ENCODE results near the gene IDH3B. TPM values are rescaled to one million over a fixed set of nuclear protein-coding genes. Genes with fewer than 3 reads are reported as not detected.

IDH3B gene
- total and polyA plus RNA-seq, 2 of the 13 experiments (the other 11 are each of a cell fraction or from before 2014, with no cell fraction given): 215 to 254 TPM

GRCh38 chr20:2652724-2653555, 11.1 kb downstream of the IDH3B start (continued):
- TF ChIP-seq BCL3 (CRISPR knock-in tag; IDR thresholded peaks at IDR 0.05): peak; percentile 95; the same call in 1 of the 2 replicates
- no peak for TF ChIP-seq HCFC1 (IDR thresholded peaks at IDR 0.05; ENCODE audit: low read depth, low read length)
- no peak for TF ChIP-seq RORA (CRISPR knock-in tag; IDR thresholded peaks at IDR 0.05)
- peak; percentile 85; the same call in 1 of the 2 replicates for TF ChIP-seq ZNF567 (CRISPR knock-in tag; IDR thresholded peaks at IDR 0.05; ENCODE audit: borderline replicate concordance)
- 0 out of 2 replicates have a peak, but pooled peaks have one; percentile 20 for TF ChIP-seq FOSL2 (CRISPR knock-in tag; IDR thresholded peaks at IDR 0.05)
- no peak; the same call in 1 of the 2 replicates for TF ChIP-seq RFX5 (IDR thresholded peaks at IDR 0.05; ENCODE audit: low read depth, low read length)
- TF ChIP-seq FOXP4 (CRISPR knock-in tag; IDR thresholded peaks at IDR 0.05): no peak; the same call in 1 of the 2 replicates
- peak; percentile 99 for TF ChIP-seq ZNF704 (CRISPR knock-in tag; IDR thresholded peaks at IDR 0.05; ENCODE audit: borderline replicate concordance)
- TF ChIP-seq ZNF589 (CRISPR knock-in tag; conservative IDR thresholded peaks at IDR 0.05): 0 out of 2 replicates have a peak, but pooled peaks have one; percentile 42
- no peak for TF ChIP-seq ZNF720 (CRISPR knock-in tag; IDR thresholded peaks at IDR 0.05)
- no peak for TF ChIP-seq NONO (IDR thresholded peaks at IDR 0.05)
- peak; percentile 80 for TF ChIP-seq NONO (CRISPR knock-in tag; conservative IDR thresholded peaks at IDR 0.05)
- TF ChIP-seq CBFB (CRISPR knock-in tag; IDR thresholded peaks at IDR 0.05): 0 out of 2 replicates have a peak, but pooled peaks have one; percentile 19
- TF ChIP-seq ATRX (CRISPR knock-in tag; IDR thresholded peaks at IDR 0.05; ENCODE audit: borderline replicate concordance): no peak
- no peak for TF ChIP-seq JARID2 (CRISPR knock-in tag; IDR thresholded peaks at IDR 0.05; ENCODE audit: insufficient replicate concordance)
- TF ChIP-seq ZNF607 (CRISPR knock-in tag; IDR thresholded peaks at IDR 0.05; ENCODE audit: borderline replicate concordance): peak; percentile 83
- TF ChIP-seq ARID5B (CRISPR knock-in tag; IDR thresholded peaks at IDR 0.05): no peak
- peak; percentile 56; the same call in 1 of the 2 replicates for TF ChIP-seq POGZ (CRISPR knock-in tag; IDR thresholded peaks at IDR 0.05)
- TF ChIP-seq MXI1 (IDR thresholded peaks at IDR 0.05; ENCODE audit: borderline replicate concordance, low read depth, low read length): peak; percentile 85
- peak; percentile 54 for TF ChIP-seq ZBTB20 (CRISPR knock-in tag; IDR thresholded peaks at IDR 0.05; ENCODE audit: borderline replicate concordance, low read depth)
- no peak for TF ChIP-seq MIER2 (CRISPR knock-in tag; IDR thresholded peaks at IDR 0.05)
- no peak for TF ChIP-seq STAG1 (CRISPR knock-in tag; IDR thresholded peaks at IDR 0.05)

Data from HepG2 (cell line).